Measurements from ENCODE around the gene FYN. TPM values are rescaled to one million over a fixed set of nuclear protein-coding genes. Genes with fewer than 3 reads are reported as not detected.

The FYN gene
- total RNA-seq, 2 donors from 2014 or later, result 78.9 to 98.7 TPM

DNA sequence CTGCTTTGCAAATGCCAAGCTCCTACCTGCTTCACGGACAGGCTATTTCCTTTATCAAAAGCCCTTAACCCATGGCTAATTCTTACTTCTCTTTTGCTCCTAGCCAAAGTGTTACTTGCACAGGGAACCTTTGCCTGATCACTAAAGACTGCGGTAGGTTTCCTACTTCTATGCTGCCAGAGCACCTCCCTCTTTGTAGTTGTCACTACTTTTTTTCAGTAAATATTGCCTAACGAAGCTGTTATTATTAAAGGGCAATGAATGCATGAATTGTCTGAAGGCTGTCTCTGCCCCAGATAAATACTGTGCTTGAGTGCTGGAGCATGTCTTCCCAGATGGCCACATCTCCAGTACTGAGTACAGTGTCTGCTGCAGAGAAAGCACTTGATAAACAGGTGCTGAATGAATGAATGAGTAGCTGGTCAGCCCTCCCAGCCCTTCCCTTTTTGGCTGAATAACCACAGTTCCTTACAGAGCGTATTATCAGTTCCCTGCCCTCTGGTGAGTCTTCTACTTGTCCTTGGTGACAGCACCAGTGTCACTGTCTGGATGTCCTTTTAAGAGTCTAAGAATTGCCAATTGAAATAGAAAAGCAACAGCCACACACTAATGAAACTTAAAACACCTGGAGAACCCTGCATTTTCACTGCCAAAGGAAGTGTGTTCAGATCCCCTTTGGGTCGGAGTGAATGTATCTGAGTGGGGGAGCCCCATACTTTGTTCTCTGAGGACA is 194.0 kb downstream of the FYN start:
- TF ChIP-seq CTCF (IDR thresholded peaks at IDR 0.05), result no peak
- no peak overlapping the region for H3K4me3 ChIP-seq
- H3K36me3 ChIP-seq, result peaks cover 10% of the 10 kb centered on the region
- H3K27me3 ChIP-seq, result no peaks in the 10 kb centered on the region
- DNase-seq (ENCODE audit: low spot score), result no peak
- no peaks in the 10 kb centered on the region for H3K9me3 ChIP-seq
- peak overlapping the region in 1 of 2 donors; percentile 27 for H3K27ac ChIP-seq
- H3K4me1 ChIP-seq, result peaks cover 0 to 31% of the 10 kb centered on the region in 2 donors

DNA sequence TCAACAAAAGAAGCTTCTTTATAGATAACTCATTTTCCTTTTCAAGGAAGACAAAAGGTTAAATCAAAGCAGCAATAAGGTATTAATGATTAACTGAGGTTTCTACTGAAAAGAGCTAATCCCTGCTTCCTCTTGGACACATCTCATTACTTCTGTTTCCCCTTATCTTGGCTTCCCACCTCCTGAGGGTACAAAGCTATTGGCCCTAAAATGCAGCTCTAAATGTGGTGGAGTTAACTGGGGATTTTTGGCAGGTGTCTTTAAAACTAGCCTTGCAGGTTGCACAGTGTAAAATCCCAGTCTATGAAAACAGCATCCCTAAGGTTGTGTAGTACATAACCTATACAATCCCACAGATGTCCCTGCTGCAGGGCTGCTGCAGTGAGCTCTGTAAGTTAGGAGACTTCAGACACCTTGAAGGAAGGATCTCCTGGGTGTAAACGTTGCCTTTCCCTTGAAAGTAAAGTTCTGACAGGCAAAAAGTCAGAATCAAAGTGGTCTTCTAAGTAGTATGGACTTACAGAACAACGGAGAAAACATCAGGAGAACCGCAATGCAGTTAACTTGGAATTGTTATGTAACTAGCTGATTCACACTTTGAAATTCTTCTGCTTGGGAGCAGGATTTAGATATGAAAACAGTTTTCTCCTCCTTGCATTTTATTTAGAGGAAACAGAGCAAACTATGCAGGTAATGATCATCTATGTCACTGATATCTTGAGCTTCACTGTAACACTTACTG is 195.8 kb downstream of the FYN start:
- DNase-seq (ENCODE audit: low spot score), result no peak
- no peak overlapping the region for H3K27ac ChIP-seq
- H3K36me3 ChIP-seq, result peaks cover 22% of the 10 kb centered on the region
- peaks cover 0 to 16% of the 10 kb centered on the region in 2 donors for H3K4me1 ChIP-seq
- no peak for TF ChIP-seq CTCF (IDR thresholded peaks at IDR 0.05)
- no peaks in the 10 kb centered on the region for H3K27me3 ChIP-seq
- H3K9me3 ChIP-seq, result no peaks in the 10 kb centered on the region
- H3K4me3 ChIP-seq, result no peak overlapping the region

- no peak for TF ChIP-seq CTCF (IDR thresholded peaks at IDR 0.05)
- H3K27me3 ChIP-seq, result no peaks in the 10 kb centered on the region
- H3K36me3 ChIP-seq, result peaks cover 28% of the 10 kb centered on the region
Measured at GRCh38 chr6:111676383-111676782, 196.9 kb downstream of the FYN start.

GRCh38 chr6:111674883-111675282 is 198.4 kb downstream of the FYN start:
- Histone ChIP-seq H3K27ac (no peak overlapping the region), H3K4me1 (peaks cover 0 to 8% of the 10 kb centered on the region in 2 donors), H3K27me3 (no peaks in the 10 kb centered on the region), H3K4me3 (no peak overlapping the region), H3K9me3 (no peaks in the 10 kb centered on the region), H3K36me3 (peaks cover 24% of the 10 kb centered on the region)
- TF ChIP-seq CTCF (IDR thresholded peaks at IDR 0.05), result no peak
- DNase-seq (ENCODE audit: low spot score), result no peak

More at GRCh38 chr6:111676383-111676782, 196.9 kb downstream of the FYN start:
- peaks cover 0 to 12% of the 10 kb centered on the region in 2 donors for H3K4me1 ChIP-seq
- H3K27ac ChIP-seq, result no peak overlapping the region
- no peaks in the 10 kb centered on the region for H3K9me3 ChIP-seq
- H3K4me3 ChIP-seq, result no peak overlapping the region
- DNase-seq (ENCODE audit: low spot score), result no peak

- Histone ChIP-seq H3K4me1 (peaks cover 0 to 3% of the 10 kb centered on the region in 2 donors), H3K4me3 (no peak overlapping the region), H3K36me3 (peaks cover 20% of the 10 kb centered on the region), H3K27me3 (no peaks in the 10 kb centered on the region), H3K27ac (no peak overlapping the region), H3K9me3 (no peaks in the 10 kb centered on the region)
- DNase-seq (ENCODE audit: low spot score), result no peak
- TF ChIP-seq CTCF (IDR thresholded peaks at IDR 0.05), result no peak
Measured at GRCh38 chr6:111674413-111674812, 198.8 kb downstream of the FYN start.
